Measurements from ENCODE around the gene ALPK3.

DNA sequence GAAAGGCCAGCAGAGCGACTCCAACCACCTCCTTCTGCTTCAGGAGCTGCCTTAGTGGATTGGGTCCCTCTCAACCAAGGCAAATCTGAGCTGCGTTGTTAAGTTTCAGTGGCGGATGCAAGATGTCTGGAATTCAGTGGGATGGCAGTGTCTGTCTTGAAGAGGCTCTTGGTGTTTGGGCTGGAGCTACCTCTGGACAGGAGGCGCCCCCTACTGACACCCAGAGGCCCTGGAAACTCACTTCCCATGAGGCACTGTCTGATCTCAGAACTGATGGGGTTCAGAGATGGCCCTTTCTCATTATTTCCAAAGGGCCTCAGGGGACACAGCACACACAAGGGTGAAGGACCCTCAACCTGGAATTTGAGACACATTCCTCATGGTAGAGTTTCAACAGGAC, 61.3 kb downstream of the ALPK3 start:
- TF ChIP-seq, protein P1, sequence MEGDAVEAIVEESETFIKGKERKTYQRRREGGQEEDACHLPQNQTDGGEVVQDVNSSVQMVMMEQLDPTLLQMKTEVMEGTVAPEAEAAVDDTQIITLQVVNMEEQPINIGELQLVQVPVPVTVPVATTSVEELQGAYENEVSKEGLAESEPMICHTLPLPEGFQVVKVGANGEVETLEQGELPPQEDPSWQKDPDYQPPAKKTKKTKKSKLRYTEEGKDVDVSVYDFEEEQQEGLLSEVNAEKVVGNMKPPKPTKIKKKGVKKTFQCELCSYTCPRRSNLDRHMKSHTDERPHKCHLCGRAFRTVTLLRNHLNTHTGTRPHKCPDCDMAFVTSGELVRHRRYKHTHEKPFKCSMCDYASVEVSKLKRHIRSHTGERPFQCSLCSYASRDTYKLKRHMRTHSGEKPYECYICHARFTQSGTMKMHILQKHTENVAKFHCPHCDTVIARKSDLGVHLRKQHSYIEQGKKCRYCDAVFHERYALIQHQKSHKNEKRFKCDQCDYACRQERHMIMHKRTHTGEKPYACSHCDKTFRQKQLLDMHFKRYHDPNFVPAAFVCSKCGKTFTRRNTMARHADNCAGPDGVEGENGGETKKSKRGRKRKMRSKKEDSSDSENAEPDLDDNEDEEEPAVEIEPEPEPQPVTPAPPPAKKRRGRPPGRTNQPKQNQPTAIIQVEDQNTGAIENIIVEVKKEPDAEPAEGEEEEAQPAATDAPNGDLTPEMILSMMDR (optimal IDR thresholded peaks at IDR 0.05 in 1 of 3, IDR thresholded peaks at IDR 0.05 in 1 of 3, conservative IDR thresholded peaks at IDR 0.05 in 1 of 3; ENCODE audit: extremely low read depth in 1 of 3, insufficient read depth in 2 of 3, low read length in 3 of 3) = peak; percentile 72 to 93 (median 82)
- TF ChIP-seq EZH2 (IDR thresholded peaks at IDR 0.05; ENCODE audit: low read length) = no peak
